HuH-7.5 (cell line): Measurements from ENCODE around the gene AMY1B.
"Not testable (repeated sequence)": the region's sequence is repeated elsewhere in the genome, so short reads cannot be mapped to it uniquely, and the experiment has no call there.

Experiments used
- DNase-seq: peaks from one replicate; pipeline ENCODE4 v3.0.0; 2011; ENCODE audit warnings: low spot score

AMY1B gene

GRCh38 chr1:103696110-103696509, at the start of gene AMY1B:
Gene AMY1B, minus strand, starts transcription at chr1:103696210. Its CDS starts 571 bp downstream, at chr1:103695639.
- DNase-seq = not testable (repeated sequence)

GRCh38 chr1:103745040-103745439, 49.0 kb upstream of the AMY1B start:
- DNase-seq = not testable (repeated sequence)

GRCh38 chr1:103744449-103744848, 48.4 kb upstream of the AMY1B start:
- DNase-seq = not testable (repeated sequence)

- DNase-seq = not testable (repeated sequence)
These were observed 42.0 kb upstream of the AMY1B start for GRCh38 chr1:103738031-103738430.

DNA sequence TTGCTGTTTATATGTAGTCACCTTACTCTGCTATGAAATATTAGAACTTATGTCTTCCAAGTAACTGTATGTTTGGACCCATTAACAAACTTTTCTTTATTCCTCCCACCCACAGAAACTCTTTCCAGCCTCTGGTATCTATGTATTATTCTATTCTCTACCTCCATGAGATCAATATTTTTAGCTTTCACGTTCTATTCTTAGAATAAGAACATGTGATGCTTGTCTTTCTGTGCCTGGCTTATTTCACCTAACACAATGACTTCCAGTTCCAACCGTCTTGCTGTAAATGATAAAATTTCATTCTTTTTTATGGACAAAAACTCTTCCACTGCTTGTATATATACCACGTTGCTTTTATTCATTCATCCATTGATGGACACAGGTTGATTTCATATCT, 39.3 kb upstream of the AMY1B start:
- DNase-seq = not testable (repeated sequence)

DNA sequence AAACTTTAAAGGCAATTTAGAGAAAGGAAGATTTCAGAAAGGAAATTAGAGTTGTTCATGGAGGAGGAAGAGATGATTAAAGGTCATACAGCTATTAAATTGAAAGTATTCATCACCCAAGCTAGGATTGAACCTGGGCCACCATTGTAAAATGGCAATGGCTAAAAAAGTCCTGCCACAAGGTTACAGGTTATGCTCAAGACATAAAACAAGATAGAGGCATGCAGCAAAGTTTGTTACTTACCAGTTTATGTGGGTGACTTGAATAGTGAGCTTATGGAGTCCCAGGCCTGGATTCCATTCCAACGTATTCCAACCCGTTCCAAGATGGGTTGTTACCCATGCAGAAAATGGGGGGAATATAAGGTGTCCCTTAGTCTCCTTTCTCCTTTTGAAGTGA, 25.5 kb upstream of the AMY1B start:
- DNase-seq = not testable (repeated sequence)

- DNase-seq = not testable (repeated sequence)
These were observed 21.4 kb upstream of the AMY1B start for GRCh38 chr1:103717404-103717803.

DNA sequence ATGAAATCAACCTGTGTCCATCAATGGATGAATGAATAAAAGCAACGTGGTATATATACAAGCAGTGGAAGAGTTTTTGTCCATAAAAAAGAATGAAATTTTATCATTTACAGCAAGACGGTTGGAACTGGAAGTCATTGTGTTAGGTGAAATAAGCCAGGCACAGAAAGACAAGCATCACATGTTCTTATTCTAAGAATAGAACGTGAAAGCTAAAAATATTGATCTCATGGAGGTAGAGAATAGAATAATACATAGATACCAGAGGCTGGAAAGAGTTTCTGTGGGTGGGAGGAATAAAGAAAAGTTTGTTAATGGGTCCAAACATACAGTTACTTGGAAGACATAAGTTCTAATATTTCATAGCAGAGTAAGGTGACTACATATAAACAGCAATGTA, 14.4 kb upstream of the AMY1B start:
- DNase-seq = not testable (repeated sequence)

DNA sequence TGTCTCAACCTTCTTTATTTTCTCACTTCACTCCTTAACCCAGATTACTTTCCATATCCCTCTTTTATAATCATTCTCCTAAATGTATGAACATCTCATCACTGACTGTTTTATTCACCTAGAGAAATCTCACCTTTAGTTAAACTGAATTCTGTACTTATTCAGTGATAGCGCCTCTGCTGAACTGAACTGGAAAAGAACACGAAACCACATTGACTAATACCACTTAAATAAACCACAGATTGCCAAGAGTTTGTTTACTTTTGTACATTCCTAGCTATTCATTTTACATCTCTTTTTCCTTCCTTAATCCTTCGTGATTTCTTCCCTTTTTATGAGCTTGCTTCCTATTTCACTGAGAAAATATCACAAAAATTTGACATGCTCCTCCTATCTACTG, 11.7 kb upstream of the AMY1B start:
- not testable (repeated sequence) for DNase-seq

DNA sequence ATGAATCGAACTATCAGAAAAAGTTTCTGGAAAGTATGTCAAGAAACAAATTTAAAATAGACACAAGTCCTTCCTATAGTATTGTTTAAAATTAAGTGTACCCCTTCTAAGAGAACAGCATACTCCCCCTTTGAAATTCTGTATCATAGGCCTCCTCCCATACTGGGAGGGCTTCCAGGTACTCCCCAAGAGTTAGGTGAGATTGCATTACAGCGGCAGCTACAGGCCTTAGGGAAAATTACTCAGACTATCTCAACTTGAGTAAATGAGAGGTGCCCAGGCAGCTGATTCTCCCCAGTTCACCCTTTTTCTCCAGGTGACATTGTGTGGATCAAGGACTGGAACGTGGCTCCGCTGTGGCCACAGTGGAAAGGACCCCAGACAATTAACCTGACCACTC, 5.2 kb upstream of the AMY1B start:
- DNase-seq = not testable (repeated sequence)

GRCh38 chr1:103700669-103701068, 4.7 kb upstream of the AMY1B start:
- not testable (repeated sequence) for DNase-seq

GRCh38 chr1:103697430-103697829, 1.4 kb upstream of the AMY1B start:
- DNase-seq = not testable (repeated sequence)

DNA sequence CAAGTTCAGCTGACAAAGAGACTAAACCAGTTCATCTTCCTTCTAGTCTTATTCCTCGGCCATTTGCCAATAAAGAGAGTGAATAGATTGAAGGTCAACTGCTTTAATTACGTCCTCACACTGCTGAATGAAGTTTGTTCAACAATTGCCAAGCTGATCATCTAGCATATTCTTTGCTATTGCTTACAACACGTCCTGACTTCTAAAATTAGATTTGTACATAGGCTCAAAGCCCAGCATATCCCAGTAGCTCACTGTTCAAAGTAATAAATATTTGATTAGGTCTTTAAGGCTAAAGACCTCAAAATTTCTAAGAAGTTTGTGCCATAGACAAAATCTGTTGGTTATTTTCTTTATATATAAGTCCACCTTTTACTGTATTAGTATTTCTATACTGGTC, 19.7 kb downstream of the AMY1B start:
- DNase-seq = not testable (repeated sequence)

GRCh38 chr1:103655460-103655859, 40.5 kb downstream of the AMY1B start, which contains the start of gene AMY1A:
Gene AMY1A, plus strand, starts transcription at chr1:103655760. Its CDS starts 571 bp downstream, at chr1:103656331.
- not testable (repeated sequence) for DNase-seq

DNA sequence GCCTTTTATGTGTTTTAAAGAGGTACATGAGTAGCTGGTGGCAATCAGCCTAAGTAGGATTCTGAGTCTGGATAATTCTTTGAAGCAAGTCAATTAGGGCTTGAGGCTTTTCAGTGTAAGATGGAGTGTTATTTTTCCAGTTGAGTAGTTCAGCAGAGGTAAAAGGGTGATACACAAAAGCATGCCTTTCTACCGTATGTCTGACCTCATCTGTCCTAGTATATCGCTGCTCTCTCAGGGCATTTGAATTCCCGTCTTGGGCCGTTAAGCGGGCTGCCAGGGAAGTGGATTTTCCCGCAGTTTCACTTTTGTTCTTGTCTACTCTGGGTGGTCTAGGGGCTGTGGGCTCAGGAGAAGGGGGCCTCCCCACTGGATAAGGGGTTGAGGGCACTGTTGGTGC, 41.9 kb downstream of the AMY1B start:
- not testable (repeated sequence) for DNase-seq

- DNase-seq = not testable (repeated sequence)
These were observed 45.1 kb downstream of the AMY1B start for GRCh38 chr1:103650889-103651288.

DNA sequence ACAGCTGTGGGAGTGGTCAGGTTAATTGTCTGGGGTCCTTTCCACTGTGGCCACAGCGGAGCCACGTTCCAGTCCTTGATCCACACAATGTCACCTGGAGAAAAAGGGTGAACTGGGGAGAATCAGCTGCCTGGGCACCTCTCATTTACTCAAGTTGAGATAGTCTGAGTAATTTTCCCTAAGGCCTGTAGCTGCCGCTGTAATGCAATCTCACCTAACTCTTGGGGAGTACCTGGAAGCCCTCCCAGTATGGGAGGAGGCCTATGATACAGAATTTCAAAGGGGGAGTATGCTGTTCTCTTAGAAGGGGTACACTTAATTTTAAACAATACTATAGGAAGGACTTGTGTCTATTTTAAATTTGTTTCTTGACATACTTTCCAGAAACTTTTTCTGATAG, 45.7 kb downstream of the AMY1B start:
- DNase-seq = not testable (repeated sequence)

DNA sequence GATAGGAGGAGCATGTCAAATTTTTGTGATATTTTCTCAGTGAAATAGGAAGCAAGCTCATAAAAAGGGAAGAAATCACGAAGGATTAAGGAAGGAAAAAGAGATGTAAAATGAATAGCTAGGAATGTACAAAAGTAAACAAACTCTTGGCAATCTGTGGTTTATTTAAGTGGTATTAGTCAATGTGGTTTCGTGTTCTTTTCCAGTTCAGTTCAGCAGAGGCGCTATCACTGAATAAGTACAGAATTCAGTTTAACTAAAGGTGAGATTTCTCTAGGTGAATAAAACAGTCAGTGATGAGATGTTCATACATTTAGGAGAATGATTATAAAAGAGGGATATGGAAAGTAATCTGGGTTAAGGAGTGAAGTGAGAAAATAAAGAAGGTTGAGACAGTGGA, 52.1 kb downstream of the AMY1B start:
- DNase-seq = not testable (repeated sequence)

GRCh38 chr1:103641194-103641593, 54.8 kb downstream of the AMY1B start:
- DNase-seq = not testable (repeated sequence)
